Heart right ventricle (tissue), 16 donors: Measurements from ENCODE around the gene SOD3. TPM values are rescaled to one million over a fixed set of nuclear protein-coding genes. Genes with fewer than 3 reads are reported as not detected.
A peak's percentile ranks its signal among the peaks of the same experiment; 100 is the strongest.

Experiments used
- ATAC-seq, 8 donors: fragments of 200-7000 bp; cut with Tn5 transposase; one replicate each; pipeline ENCODE4 v1.9.1; 2020; ENCODE audit warnings: mild to moderate bottlenecking in 8 of 8, moderate library complexity in 8 of 8, moderate number of reproducible peaks in 1 of 8
- DNase-seq, 2 donors: peaks; one replicate each; pipeline ENCODE4 v3.0.0-alpha.2; 2020
- H3K27ac ChIP-seq, 10 donors: fragments of 200-600 bp; sonication (generic) in 2 of 10; one replicate each; pipeline versions ENCODE4 v1.5.0 to v1.8.0; 2020 to 2022; ENCODE audit warnings: mild to moderate bottlenecking in 3 of 10
- H3K27me3 ChIP-seq, 7 donors: fragments of 200-600 bp; one replicate each; pipeline ENCODE4 v1.8.0; 2021 to 2022; ENCODE audit warnings: mild to moderate bottlenecking in 2 of 7
- H3K36me3 ChIP-seq, 9 donors: fragments of 200-600 bp; sonication (generic) in 1 of 9; one replicate each; pipeline versions ENCODE4 v1.5.0 to v1.8.0; 2020 to 2022; ENCODE audit warnings: mild to moderate bottlenecking in 2 of 9
- H3K4me1 ChIP-seq, 9 donors: fragments of 200-600 bp; sonication (generic) in 1 of 9; one replicate each; pipeline versions ENCODE4 v1.5.0 to v1.8.0; 2020 to 2022; ENCODE audit warnings: mild to moderate bottlenecking in 4 of 9
- H3K4me3 ChIP-seq, 10 donors: fragments of 200-600 bp; sonication (generic) in 2 of 10; one replicate each; pipeline versions ENCODE4 v1.5.0 to v1.8.0; 2020 to 2022; ENCODE audit warnings: mild to moderate bottlenecking in 7 of 10, moderate library complexity in 2 of 10
- H3K9me3 ChIP-seq, 11 donors: fragments of 200-600 bp in 10 of 11; sonication (generic) in 2 of 11; one replicate each; pipeline versions ENCODE4 v1.5.0 to v1.8.0; 2013 to 2022; ENCODE audit warnings: mild to moderate bottlenecking in 2 of 11, control low read depth in 1 of 11, moderate library complexity in 1 of 11
- CTCF ChIP-seq, 9 donors: fragments of 200-600 bp; sonication (generic) in 2 of 9; IDR thresholded peaks; one replicate each; pipeline versions ENCODE4 v1.5.0 to v1.8.0; 2021 to 2022; ENCODE audit warnings: antibody characterized with exemption in 9 of 9, mild to moderate bottlenecking in 5 of 9, moderate library complexity in 1 of 9
- WGBS, 2 donors: extraction: QIAGEN DNeasy Blood & Tissue Kit; methylation state at CpG; one replicate each; pipeline ENCODE4 v1.1.7; 2013; ENCODE audit warnings: inconsistent platforms in 1 of 2; 5-methylcytosine and 5-hydroxymethylcytosine counted together
- intact Hi-C, 10 donors: fragments of 100-400 bp; cut with DNase I; formaldehyde crosslinking; loops; one replicate each; pipeline versions ENCODE4 v1.11.1 to v1.14.2; 2022
- polyA plus RNA-seq, 2 donors: library from polyadenylated mRNA; stranded (reverse); fragments of 200-250 nt; gene quantifications; one replicate each; pipeline ENCODE4 v1.2.3, GENCODE V29; 2013
- total RNA-seq, 10 donors: library from RNA; stranded (reverse); fragmentation: NEBNext Ultra II Directional in 3 of 10; extraction: Animal tissue kit (Norgen Biotek cat#: 25700) in 3 of 10; gene quantifications; one replicate each; pipeline versions ENCODE4 v1.2.1 to v1.2.4, GENCODE V29; 2021 to 2023
- donor health status: Arrhythmogenic right ventricular cardiomyopathy.
- donor health status: ischemic (EF 13 %, LVEDD 7.1; RV severe dilation, severe dysfunction).
- donor health status: healthy with polysubstance abuse.
- donor health status: DM: no; HTN: yes; CAD: no.
- donor health status: DM: no; HTN: no; CAD: no.
- donor health status: ischemic (EF 25% LVEDD 6.9; RV normal size, moderate dysfunction).
- donor health status: ischemic (EF 25% LVEDD 5.7; RV mildly dilated, moderate dysfunction).
- donor health status: healthy.
- donor health status: DM: yes; HTN: yes; CAD: no.
- donor health status: Ischemic cardiomyopathy.
- donor health status: ischemic (EF 35%, LVEDD 5.7; RV mildly dilated, moderate dysfunction).
- donor health status: nonischemic (EF 11% LVEDD 7.7; RV severe dilation, severe dysfunction).
- donor health status: DM: yes; HTN: yes; CAD: no.
- donor health status: PGD.
- donor health status: ischemic (EF 29% LVEDD 5.4; RV normal size, mild dysfunction).
- donor health status: nonischemic (EF 23%, LVEDD 6.1; RV moderate dilation, normal function).

The SOD3 gene
- total and polyA plus RNA-seq, 12 donors, result 15.1 to 118 (median 52.4) TPM

- Histone ChIP-seq H3K36me3 (no peaks in the 10 kb centered on the region), H3K9me3 (peaks cover 0 to 15% (median 0%) of the 10 kb centered on the region in 11 donors), H3K4me1 (peaks cover 0 to 24% (median 13%) of the 10 kb centered on the region in 9 donors), H3K27ac (no peak overlapping the region), H3K27me3 (no peaks in the 10 kb centered on the region), H3K4me3 (no peak overlapping the region)
- ATAC-seq (no peak), DNase-seq (no peak)
- intact Hi-C loops, result loop anchor here in 5 of 10 donors (10.0 kb wide), 2 partner anchors 206 to 306 kb away; partner anchors contain the start of gene DHX15 (in 3 of the 5)
- TF ChIP-seq CTCF (IDR thresholded peaks at IDR 0.05), result no peak
Measured at GRCh38 chr4:24791043-24791442, 4.3 kb upstream of the SOD3 start.

GRCh38 chr4:24792552-24792951, 2.8 kb upstream of the SOD3 start:
- Histone ChIP-seq H3K27me3 (no peaks in the 10 kb centered on the region), H3K4me3 (no peak overlapping the region), H3K4me1 (peaks cover 0 to 34% (median 15%) of the 10 kb centered on the region in 9 donors), H3K36me3 (no peaks in the 10 kb centered on the region), H3K27ac (no peak overlapping the region), H3K9me3 (peaks cover 0 to 1% (median 0%) of the 10 kb centered on the region in 11 donors)
- DNase-seq (no peak), ATAC-seq (no peak)
- no peak for TF ChIP-seq CTCF (IDR thresholded peaks at IDR 0.05)
- intact Hi-C loops, result loop anchor here in 5 of 10 donors (10.0 kb wide), 2 partner anchors 208 to 308 kb away; partner anchors contain the start of gene DHX15 (in 3 of the 5)
- WGBS, 2 donors, result 75 to 83% methylated on average over 4 of the region's 4 CpGs

GRCh38 chr4:24793219-24794005, 2.0 kb upstream of the SOD3 start:
- Histone ChIP-seq H3K9me3 (no peaks in the 10 kb centered on the region), H3K4me3 (peak overlapping the region in 1 of 10 donors; percentile 13), H3K27ac (peak overlapping the region in 8 of 10 donors; percentile 77 to 90 (median 88)), H3K36me3 (no peaks in the 10 kb centered on the region), H3K27me3 (peaks cover 0 to 4% (median 0%) of the 10 kb centered on the region in 7 donors), H3K4me1 (peaks cover 0 to 36% (median 15%) of the 10 kb centered on the region in 9 donors)
- 76 to 79% methylated on average over 8 of the region's 8 CpGs for WGBS, 2 donors
- ATAC-seq (no peak), DNase-seq (no peak)
- peak in 4 of 9 donors; percentile 23 to 39 (median 28) for TF ChIP-seq CTCF (IDR thresholded peaks at IDR 0.05)
- intact Hi-C loops, result loop anchor here in 5 of 10 donors (2.0 to 10.0 kb wide), 3 partner anchors 119 to 309 kb away; partner anchors contain the start of genes DHX15 (in 3 of the 5) and CCDC149 (in 1 of the 5)

- peaks cover 0 to 9% (median 0%) of the 10 kb centered on the region in 7 donors for H3K27me3 ChIP-seq
- DNase-seq, result no peak
- H3K9me3 ChIP-seq, result no peaks in the 10 kb centered on the region
- H3K4me1 ChIP-seq, result peaks cover 0 to 36% (median 15%) of the 10 kb centered on the region in 9 donors
- ATAC-seq, result no peak
- 53 to 60% methylated on average over 4 of the region's 4 CpGs for WGBS, 2 donors
- H3K36me3 ChIP-seq, result no peaks in the 10 kb centered on the region
- peak overlapping the region in 9 of 10 donors; percentile 75 to 90 (median 87) for H3K27ac ChIP-seq
- intact Hi-C loops, result loop anchor here in 5 of 10 donors (2.0 to 10.0 kb wide), 3 partner anchors 119 to 309 kb away; partner anchors contain the start of genes DHX15 (in 3 of the 5) and CCDC149 (in 1 of the 5)
- no peak for TF ChIP-seq CTCF (IDR thresholded peaks at IDR 0.05)
- H3K4me3 ChIP-seq, result peak overlapping the region in 5 of 10 donors; percentile 1 to 54 (median 48)
Measured at GRCh38 chr4:24794051-24794450, 1.3 kb upstream of the SOD3 start.
